ENCODE data around the gene LETMD1.
"Not testable (repeated sequence)": the region's sequence is repeated elsewhere in the genome, so short reads cannot be mapped to it uniquely, and the experiment has no call there.

Gene LETMD1

DNA sequence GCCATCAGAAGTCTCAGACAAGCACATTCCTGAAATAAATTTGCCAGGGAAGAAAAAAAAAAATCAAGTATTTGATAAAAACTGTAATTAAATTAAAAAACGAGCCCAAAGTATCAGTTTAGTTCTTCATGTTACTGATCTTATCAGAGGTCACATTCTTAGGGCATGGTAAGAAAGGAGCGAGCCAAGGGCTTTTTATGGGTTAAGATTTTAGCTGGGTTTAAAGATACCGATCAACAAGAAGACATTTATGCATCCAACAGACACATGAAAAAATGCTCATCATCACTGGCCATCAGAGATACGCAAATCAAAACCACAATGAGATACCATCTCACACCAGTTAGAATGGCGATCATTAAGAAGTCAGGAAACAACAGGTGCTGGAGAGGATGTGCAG, 30.2 kb downstream of the LETMD1 start:
- DNase-seq, result not testable (repeated sequence)

DNA sequence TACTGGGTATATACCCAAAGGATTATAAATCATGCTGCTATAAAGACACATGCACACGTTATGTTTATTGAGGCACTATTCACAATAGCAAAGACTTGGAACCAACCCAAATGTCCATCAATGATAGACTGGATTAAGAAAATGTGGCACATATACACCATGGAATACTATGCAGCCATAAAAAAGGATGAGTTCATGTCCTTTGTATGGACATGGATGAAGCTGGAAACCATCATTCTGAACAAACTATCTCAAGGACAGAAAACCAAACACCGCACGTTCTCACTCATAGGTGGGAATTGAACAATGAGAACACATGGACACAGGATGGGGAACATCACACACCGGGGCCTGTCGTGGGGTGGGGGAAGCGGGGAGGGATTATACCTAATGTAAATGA, 30.7 kb downstream of the LETMD1 start:
- DNase-seq, result not testable (repeated sequence)

DNA sequence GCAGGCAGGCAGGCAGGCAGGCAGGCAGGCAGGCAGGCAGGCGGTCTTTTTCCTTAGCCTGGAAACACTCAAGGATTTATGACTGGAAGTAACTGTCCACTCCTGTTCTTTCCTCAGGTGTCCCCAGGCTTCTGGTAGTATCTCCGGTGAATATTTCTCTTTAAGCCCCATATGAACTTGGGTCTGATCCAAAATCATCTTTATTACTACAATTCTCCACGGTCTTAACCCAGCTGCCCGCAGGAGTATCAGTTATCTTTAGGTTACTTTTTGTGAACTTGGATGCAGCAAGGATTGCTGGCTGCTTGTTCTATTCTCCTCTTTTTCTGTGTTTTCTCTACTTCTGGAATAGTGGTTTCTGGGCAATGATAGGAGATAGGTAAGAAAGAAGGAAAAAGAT, 32.0 kb downstream of the LETMD1 start:
- DNase-seq, result no peak

DNA sequence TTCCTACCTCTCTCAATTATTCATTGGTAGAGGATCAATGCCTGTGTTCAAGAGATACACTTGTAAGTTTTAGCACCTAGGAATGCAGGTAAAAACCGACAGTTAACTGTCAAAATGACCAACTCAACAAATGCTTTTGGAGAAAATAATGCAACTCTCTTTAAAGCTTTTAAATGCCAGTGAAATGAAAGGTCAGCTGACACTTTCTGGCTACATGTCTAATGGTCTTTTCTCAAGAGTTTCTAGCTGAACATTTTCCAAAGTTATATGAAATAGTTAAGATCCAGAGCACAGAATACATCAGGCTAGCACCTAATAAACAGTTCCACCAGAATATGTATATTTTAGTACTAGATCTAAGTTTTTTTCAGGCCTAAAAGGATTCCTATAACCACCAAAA, 33.3 kb downstream of the LETMD1 start:
- DNase-seq, result no peak

DNA sequence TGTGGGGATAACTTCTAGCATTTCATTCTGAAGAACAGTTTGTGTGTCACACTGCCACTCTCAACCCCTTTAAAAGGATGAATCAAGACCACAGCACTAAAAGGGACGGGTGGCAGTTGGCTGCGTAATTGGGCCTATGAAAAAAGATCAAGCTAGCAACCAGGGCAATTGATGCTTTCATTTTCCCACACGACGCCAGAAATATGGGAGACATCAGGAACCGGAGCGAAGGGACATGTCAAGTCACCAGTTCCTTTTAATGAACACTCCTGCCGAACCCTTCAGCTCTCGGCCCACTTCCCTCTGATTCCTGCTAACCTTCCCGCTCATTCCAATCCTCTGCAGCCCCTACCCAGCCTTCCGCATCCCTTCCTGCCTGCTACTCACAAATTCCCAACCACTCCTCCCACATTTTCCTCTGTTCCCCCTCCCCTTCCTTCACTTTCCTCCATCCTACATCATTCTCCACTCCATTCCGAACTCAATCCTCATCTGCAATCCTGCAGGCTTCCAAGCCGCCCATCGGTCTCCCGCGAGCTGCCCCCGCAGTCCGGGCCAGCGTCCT, 34.5 kb downstream of the LETMD1 start:
- DNase-seq, result no peak

DNA sequence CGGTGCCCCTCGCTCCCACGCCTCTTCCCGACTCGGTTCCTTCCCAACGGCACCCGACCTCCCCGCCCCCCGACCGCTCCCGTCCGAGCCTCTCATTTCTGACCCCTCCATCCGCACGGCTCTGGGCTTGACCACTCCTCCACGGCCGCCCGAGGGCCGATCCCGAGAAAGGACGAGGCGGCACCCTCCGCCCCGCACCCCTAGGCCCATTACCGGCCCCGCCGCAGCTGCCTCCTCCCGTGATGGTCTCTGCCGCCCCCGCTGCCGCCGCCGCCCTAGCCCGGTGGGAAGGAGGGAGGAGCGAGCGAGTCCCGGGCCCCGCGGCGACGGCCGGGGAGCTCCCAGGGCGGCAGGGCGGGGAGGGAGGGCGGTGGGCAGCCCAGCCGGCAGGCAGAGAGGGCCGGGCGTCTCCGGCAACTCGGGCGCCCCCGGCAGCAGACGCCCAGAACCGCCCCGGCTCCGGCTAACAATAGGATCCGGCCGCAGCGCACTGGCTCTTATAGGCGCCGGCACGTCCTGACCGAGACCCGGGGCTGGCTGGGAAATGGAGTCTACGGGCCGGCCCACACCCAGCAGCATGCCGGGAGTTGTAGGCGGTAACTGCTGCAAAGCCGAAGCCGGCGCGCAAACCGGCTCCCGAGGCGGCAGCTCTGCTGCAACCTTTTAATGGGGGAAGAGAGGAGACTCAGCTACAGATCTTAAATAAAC, 35.2 kb downstream of the LETMD1 start, which contains the start of gene CSRNP2:
Gene CSRNP2, minus strand, starts transcription at position 471 of the 708 bp plus-strand sequence. CDS start 7,035 bp downstream, outside the sequence.
- peak; percentile 96 for DNase-seq

DNA sequence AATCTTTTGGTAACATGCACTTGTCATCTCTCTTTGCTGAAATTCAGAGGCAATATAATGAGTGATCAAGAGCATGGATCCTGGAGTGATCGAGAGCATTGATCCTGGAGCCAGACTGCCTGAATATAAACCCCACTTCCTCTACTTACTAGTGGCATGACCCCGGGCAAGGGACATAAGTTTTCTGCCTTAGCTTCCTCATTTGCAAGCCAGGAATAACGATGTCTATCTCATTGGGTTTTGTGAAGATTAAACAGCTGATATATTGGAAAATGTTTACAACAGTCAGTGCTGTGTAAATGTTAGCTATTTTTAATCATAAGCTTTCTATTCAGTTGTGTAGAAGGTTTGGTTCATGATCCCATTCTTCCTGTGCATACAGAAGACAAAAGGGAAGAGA, 37.6 kb downstream of the LETMD1 start:
- no peak for DNase-seq

DNA sequence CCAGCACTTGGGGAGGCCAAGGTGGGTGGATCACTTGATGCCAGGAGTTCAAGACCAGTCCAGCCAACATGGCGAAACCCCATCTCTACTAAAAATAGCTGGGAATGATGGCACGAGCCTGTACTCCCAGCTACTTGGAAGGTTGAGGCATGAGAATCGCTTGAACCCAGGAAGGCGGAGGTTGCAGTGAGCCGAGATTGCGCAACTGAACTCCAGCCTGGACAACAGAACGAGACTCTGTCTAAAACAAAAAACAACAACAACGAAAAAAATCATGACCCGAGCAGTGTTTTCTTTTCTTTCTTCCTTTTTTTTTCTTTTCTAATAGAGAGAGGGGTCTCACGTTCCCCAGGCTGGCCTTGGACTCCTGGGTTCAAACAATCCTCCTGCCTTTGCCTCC, 38.8 kb downstream of the LETMD1 start:
- no peak for DNase-seq

DNA sequence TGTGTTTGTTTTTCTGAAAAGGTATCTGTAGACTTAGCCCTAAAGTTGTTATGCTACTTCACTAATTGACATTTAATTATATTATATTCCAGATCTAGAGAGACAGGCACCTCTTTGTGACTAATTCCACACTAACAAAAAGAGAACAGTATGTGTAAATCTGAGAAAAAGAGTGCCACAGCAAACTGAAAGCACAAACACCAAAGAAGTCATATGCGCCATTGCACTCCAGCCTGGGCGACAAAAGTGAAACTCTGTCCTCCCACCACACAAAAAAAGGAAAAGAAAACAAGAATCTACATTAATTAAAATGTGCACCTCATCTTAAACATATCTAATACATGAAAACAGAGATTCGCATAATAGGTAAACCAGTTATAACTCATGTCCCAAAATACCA, 39.7 kb downstream of the LETMD1 start:
- no peak for DNase-seq

DNA sequence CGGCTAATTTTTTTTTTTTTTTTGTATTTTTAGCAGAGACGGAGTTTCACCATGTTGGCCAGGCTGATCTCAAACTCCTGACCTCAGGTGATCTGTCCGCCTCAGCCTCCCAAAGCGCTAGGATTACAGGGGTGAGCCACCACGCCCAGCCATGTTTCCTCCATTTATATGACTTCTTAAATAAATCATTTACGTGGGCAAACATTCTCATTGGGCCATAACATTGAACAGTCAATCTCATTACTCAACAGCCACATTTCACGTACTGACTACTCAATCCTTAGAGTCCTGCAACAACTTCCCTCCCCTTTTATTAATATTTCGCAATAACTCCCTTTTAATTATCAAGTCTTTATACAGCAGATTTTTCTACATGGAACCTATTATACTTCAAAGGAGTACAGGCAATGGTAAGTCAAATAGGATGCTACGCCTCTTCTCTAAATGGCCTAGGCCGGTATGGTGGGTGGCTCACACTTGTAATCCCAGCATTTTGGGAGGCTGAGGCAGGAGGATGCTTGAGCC, 42.6 kb downstream of the LETMD1 start:
- no peak for DNase-seq

DNA sequence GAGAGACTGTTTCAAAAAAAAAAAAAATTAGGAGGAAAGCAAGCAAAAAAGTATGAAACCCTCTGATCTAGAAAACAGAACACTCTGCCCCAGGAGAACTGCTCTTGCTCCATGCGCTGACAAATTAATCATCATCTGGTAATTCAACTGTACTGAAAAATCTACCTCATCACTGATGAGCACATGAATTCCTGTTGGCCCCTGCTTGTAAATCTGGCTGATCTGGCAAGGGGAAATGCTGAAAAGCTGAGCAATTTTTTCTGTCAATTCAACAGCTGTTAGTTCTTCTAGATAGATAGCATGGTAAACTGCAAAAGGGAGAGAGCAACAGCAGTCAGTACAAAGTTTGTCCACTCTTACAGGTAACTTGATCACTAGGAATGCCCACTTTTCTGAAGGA, 50.5 kb downstream of the LETMD1 start:
- no peak for DNase-seq

DNA sequence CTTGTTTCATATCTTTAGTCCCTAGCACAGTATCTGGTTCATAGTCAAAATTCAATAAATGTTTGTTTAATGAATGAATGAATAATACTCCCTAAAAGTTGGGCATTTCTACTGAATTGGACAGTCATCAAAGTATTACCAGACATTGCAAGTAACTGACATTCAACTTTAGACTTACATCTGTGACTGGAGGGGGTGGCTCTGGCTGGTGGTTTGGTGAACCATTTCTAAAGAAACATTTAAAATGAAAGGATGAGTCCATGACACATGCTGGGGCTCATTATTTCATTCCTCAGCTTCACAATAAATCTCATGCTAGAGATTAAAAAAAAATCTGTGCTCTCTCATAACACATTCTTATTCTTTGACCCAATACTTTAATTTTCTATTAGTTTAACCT, 55.9 kb downstream of the LETMD1 start:
- no peak for DNase-seq

DNA sequence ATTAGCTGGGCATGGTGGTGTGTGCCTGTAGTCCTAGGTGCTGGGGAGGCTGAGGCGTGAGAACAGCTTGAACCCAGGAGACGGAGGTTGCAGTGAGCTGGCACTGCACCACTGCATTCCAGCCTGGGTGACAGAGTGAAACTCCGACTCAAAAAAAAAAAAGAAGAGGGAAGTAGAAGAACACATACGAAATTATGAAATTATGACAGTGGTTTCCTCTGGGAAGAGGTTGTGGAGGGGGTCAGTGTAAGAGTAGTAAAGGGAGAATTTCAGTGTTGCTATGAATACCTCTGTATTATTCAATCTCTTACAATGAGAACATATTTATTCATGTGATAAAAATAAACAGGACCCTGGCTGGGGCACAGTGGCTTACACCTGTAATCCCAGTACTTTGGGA, 60.0 kb downstream of the LETMD1 start:
- no peak for DNase-seq

Measured in CD4-positive, alpha-beta T cell treated with Interferon gamma for 1 hour (primary cell).